Stimulated activated CD4-positive, alpha-beta T cell treated with anti-CD3 and anti-CD28 coated beads, Interleukin-15, amount 100 ng/mL, for 48 hours (primary cell): Measurements from ENCODE around the gene ATXN7L3B.

Experiments
- DNase-seq, 2 donors: peaks; one replicate each; pipeline ENCODE4 v3.0.0-alpha.2; 2020; ENCODE audit warnings: low read depth in 2 of 2

Gene ATXN7L3B

DNA sequence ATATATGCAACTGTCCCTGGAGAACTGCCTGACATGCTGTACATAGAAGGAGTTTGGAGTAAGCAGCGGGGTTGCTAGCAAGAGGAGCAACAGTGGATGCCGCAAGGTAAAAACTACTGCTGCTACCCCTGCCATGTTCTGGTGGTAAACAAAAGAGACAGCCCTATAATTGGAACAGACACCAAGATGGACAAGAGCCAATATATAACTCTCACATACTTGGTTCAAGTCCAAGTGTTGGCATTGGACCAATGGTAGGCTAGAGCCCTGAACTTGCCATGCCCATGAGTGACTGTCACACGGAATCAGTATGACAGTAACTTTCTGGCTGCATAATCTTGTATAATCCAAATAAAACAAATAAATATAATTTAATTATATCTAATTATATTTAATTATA is 13.7 kb downstream of the ATXN7L3B start:
- DNase-seq: no peak

DNA sequence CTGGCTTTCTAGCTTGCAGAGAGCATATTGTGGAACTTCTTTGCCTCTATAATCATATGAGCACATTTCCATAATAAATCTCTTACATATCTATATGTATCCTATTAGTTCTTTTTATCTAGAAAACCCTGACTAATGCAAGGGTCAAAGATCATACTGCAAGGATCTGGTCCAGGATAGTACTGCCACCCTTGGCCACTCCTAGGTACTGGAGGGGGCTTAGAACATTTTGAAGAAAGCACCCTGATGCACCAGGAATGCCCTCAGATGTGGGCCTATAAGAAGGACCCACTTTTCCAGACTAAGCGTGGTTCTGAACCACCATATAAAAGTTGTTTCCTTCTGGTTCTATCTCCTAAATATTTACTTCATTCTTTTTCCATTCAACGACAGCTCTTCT is 14.6 kb downstream of the ATXN7L3B start:
- DNase-seq: no peak

GRCh38 chr12:74559728-74560127 is 22.1 kb downstream of the ATXN7L3B start:
- DNase-seq: no peak

DNA sequence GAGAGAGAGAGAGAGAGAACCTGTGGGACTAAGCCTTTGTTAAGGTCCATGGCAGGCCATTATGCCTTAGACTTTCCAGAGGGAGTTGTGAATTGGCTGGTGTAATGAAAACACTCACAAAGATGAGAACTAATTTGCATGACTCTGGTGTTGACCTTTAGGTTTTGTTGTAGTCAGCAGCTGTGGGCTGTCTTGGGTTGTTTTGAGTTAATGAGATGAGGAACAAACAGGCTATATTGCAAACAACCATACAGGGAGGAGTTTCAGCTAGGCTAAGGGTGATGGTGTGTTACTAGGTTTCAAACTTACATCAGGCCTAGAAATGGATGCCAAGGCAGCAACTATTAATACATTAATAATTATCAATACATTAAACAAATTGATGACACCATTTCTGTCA is 26.3 kb downstream of the ATXN7L3B start:
- DNase-seq: no peak

GRCh38 chr12:74578486-74578885 is 40.9 kb downstream of the ATXN7L3B start:
- no peak for DNase-seq

DNA sequence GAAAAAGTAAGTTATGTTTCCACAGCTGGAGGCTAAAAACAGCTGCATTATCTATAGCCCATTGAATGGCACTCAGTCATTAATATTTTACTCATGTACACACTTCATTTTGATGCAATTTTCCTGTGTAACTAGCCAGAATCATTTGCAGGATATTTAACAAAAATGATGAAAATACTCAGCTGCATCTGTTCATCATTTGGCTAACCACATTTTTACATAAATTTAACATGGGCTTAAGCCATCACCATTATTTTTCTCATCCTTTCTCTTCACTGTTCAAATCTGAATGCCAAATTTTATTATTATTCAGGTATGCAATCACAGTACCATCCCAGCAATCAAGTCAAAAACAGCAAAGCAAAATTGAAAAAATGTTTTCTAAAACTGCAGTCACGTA is 41.8 kb downstream of the ATXN7L3B start:
- DNase-seq: no peak

DNA sequence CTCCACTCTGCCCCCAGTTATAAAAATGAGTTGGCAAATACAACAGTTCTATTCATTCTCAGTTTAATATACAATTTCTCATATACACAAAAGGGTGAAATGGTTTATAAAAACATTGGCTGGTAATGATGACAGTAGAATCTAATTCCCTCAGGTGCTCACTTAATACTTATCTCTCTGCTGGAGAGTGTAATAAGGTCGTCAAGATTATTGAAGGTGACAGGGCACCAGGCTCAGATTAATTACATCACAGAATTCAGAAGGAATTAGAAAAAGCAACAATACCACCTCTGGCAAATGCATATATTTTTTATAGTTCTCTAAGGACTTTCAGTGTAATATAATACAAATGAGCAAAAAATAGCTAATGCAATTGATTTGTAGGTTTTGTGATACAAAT is 42.3 kb downstream of the ATXN7L3B start:
- no peak for DNase-seq

DNA sequence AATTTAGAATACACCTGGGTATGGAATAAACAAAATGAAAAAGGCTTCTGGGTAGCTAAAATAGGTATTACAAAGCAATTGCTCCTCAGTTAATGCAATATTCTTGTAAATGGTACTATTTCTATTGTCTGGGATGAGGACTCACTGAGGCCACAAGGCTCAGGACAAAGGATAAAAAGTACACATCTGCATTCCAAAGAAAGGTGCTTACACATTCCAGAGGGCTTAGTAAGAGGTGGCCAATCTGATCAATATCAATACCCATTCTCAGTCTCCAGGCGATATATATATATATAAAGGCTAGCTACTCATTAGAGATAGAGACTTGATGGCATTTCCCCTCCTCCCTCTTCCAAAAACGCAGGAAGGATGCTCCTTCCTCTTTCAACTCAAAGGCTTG is 43.8 kb downstream of the ATXN7L3B start:
- no peak for DNase-seq

- no peak for DNase-seq
These were observed 46.9 kb downstream of the ATXN7L3B start for GRCh38 chr12:74584483-74585062.

- no peak for DNase-seq
These were observed 48.6 kb downstream of the ATXN7L3B start for GRCh38 chr12:74586251-74586650.
